Aortic smooth muscle cell (primary cell): ENCODE measurements around the gene CDC5L. TPM values are rescaled to one million over a fixed set of nuclear protein-coding genes. Genes with fewer than 3 reads are reported as not detected.

ENCODE experiments used
- total RNA-seq: library from RNA; depleted of rRNA; stranded (reverse); fragments of >200 nt; gene quantifications from 2 replicates; pipeline ENCODE4 v1.2.3, GENCODE V29; 2014

The CDC5L gene
- total RNA-seq: 21.8 and 22.4 TPM in 2 replicates

DNA sequence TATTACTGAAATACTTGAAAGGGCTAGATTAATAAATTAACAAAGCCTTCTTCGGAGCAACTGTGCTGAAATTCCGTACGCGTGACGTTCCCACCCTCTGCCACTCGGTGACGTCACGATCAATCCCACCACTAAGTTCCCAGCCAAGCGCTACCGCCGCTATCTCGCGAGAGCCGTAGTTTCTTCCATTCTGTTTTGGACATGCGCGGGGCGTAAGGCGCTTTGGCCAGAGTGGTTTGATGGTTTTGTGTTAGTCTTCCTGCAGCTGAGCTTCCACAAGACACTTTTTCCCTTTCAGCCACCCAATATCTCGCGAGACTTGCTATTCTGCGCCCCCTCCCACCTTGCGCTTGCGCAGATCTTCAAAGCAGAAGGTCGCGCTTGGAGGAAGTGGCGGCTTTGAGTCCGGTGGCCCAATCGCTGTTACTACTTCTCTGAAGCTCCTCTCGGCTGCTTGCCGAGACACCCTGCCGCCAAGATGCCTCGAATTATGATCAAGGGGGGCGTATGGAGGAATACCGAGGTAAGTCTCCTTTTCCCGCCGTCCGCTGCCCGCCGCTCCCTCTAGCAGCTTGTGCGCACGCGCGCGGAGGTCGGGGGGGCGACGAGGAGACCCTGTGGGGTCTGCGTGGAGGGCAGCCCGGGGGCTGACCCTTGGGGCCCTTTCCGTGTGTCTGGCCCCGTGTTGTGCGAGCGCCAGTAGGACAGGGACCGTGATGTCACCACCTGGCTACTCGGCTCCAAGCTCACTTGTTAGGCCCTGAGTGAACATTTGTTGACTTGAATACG is at the start of gene CDC5L:
TSS of gene CDC5L (plus strand) at position 361 of the 789 bp plus-strand sequence. CDS start at position 479, 118 bp downstream.

DNA sequence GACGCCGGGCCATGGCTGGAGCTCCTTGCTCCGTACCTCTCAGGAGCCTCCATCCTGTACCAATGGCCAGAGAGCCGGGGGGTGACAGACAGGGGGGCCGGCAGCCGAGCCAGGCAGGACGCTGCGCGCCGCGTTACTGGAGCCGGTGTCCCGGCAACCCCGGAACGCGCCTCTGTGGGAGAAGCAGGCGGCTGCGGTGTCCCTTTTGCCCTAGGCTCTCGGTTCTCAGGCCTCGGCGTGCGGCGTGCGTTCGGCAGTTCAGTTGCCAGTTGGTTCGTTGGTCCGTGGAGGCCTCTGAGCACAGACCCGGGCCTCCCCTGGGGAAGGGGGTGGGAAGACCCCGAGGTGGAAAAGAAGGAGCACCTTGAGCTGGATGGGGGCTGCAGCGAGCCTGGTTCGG is 45.0 kb upstream of the CDC5L start, which contains the start of gene SPATS1:
TSS of gene SPATS1 (plus strand) at position 162 of the 400 bp plus-strand sequence. CDS start 446 bp downstream, outside the sequence.

Other genes with a start within 250 kb of the CDC5L start
- 0.13 and 0.25 TPM in 2 replicates for gene CAPN11, start 228.9 kb upstream of the CDC5L start, total RNA-seq
- not detected in 2 replicates for gene MYMX, start 170.8 kb upstream of the CDC5L start, total RNA-seq
- gene SLC29A1, start 164.1 kb upstream of the CDC5L start, total RNA-seq: 19.0 and 19.1 TPM in 2 replicates
- gene HSP90AB1, start 140.6 kb upstream of the CDC5L start, total RNA-seq: 370 and 374 TPM in 2 replicates
- 95.3 and 107 TPM in 2 replicates for gene SLC35B2, start 130.2 kb upstream of the CDC5L start, total RNA-seq
- gene NFKBIE, start 122.2 kb upstream of the CDC5L start, total RNA-seq: 2.6 and 3.6 TPM in 2 replicates
- gene TMEM151B, start 117.3 kb upstream of the CDC5L start, total RNA-seq: under 0.01 TPM in 1 of 2 replicates, not detected in the other
- 7.4 and 11.1 TPM in 2 replicates for gene AARS2, start 74.4 kb upstream of the CDC5L start, total RNA-seq
- not detected in 2 replicates for gene SPATS1, start 45.1 kb upstream of the CDC5L start, total RNA-seq